ENCODE data around the gene PLA2G3. TPM values are rescaled to one million over a fixed set of nuclear protein-coding genes. Genes with fewer than 3 reads are reported as not detected.

PLA2G3 gene
- total RNA-seq, 1 experiment from 2014 or later: not detected

DNA sequence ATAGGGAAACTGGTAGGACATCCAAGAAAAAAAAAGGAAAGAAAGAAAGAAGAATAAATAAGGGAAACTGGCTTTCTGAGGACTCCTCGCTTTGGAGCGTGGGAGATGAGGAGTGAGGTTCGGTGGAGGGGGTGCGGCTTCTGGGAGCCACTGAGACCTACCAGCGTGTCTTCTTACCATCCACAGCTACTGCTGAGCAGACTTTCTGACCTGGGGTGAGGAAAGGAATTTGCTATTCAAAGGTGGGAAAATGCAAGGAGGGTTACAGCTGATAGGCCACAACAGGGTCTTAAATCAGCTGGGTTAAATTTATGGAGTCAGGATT lies 32.5 kb downstream of the PLA2G3 start:
- peaks cover 2% of the 10 kb centered on the region; the same call in 1 of the 2 replicates for H3K36me3 ChIP-seq (ENCODE audit: control insufficient read depth, insufficient read depth, low read length)
- ChIA-PET POLR2A (interaction anchor here (0.7 to 0.8 kb wide), 2 partner anchors 24 to 185 kb away, joined by 3 to 4 read pairs; partner anchors contain the start of gene PIK3IP1), CTCF (interaction anchor here (0.6 to 1.4 kb wide), 10 partner anchors 15 to 343 kb away, joined by 3 to 7 read pairs (median 4); partner anchors contain the start of gene PLA2G3)
- intact Hi-C loops (cut with micrococcal nuclease; ENCODE audit: unreplicated experiment) (no loop called here), in situ Hi-C loops (cut with HindIII; ENCODE audit: low pct_unique_long_range_greater_than_20kb, low sequenced_read_pairs) (no loop called here)
- no peaks in the 10 kb centered on the region for H3K27me3 ChIP-seq (ENCODE audit: control insufficient read depth, insufficient read depth, low read length)
- peak overlapping the region; percentile 46 to 64 for H3K4me3 ChIP-seq (ENCODE audit: low read depth in 2 of 2, low read length in 2 of 2)
- H3K27ac ChIP-seq (ENCODE audit: low read length): peak overlapping the region; percentile 66
- no peaks in the 10 kb centered on the region; the same call in 1 of the 2 replicates for H3K4me1 ChIP-seq (ENCODE audit: control insufficient read depth, insufficient read depth, low read length)
- ATAC-seq (peak; percentile 20), DNase-seq (ENCODE audit: low read depth, low spot score) (no peak)
- H3K9me3 ChIP-seq (ENCODE audit: control insufficient read depth, insufficient read depth, low read depth, low read length): no peaks in the 10 kb centered on the region
- TF ChIP-seq POLR2AphosphoS5 (IDR thresholded peaks at IDR 0.05; ENCODE audit: low read depth, low read length) (no peak), CTCF (IDR thresholded peaks at IDR 0.05) (peak; percentile 63; the same call in 1 of the 2 replicates)
- BruUV-seq (replicated peaks): no TSS peak

- TF ChIP-seq TCF7L2 (IDR thresholded peaks at IDR 0.05; ENCODE audit: low read depth, low read length): no peak
- peak; percentile 91 for TF ChIP-seq CTCF (IDR thresholded peaks at IDR 0.05)
- TF ChIP-seq SIN3A (IDR thresholded peaks at IDR 0.05; ENCODE audit: borderline replicate concordance, insufficient read depth, low read depth, low read length): 0 out of 2 replicates have a peak, but pooled peaks have one; percentile 15
- TF ChIP-seq POLR2AphosphoS5 (IDR thresholded peaks at IDR 0.05; ENCODE audit: low read depth, low read length): no peak
- TF ChIP-seq, protein P1, sequence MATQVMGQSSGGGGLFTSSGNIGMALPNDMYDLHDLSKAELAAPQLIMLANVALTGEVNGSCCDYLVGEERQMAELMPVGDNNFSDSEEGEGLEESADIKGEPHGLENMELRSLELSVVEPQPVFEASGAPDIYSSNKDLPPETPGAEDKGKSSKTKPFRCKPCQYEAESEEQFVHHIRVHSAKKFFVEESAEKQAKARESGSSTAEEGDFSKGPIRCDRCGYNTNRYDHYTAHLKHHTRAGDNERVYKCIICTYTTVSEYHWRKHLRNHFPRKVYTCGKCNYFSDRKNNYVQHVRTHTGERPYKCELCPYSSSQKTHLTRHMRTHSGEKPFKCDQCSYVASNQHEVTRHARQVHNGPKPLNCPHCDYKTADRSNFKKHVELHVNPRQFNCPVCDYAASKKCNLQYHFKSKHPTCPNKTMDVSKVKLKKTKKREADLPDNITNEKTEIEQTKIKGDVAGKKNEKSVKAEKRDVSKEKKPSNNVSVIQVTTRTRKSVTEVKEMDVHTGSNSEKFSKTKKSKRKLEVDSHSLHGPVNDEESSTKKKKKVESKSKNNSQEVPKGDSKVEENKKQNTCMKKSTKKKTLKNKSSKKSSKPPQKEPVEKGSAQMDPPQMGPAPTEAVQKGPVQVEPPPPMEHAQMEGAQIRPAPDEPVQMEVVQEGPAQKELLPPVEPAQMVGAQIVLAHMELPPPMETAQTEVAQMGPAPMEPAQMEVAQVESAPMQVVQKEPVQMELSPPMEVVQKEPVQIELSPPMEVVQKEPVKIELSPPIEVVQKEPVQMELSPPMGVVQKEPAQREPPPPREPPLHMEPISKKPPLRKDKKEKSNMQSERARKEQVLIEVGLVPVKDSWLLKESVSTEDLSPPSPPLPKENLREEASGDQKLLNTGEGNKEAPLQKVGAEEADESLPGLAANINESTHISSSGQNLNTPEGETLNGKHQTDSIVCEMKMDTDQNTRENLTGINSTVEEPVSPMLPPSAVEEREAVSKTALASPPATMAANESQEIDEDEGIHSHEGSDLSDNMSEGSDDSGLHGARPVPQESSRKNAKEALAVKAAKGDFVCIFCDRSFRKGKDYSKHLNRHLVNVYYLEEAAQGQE (IDR thresholded peaks at IDR 0.05; ENCODE audit: insufficient read depth in 1 of 2, low read depth in 2 of 2, low read length in 1 of 2): no peak
- H3K9me3 ChIP-seq (ENCODE audit: control insufficient read depth, insufficient read depth, low read depth, low read length): no peaks in the 10 kb centered on the region
- CTCF ChIA-PET: interaction anchor here (0.6 to 1.4 kb wide), 14 partner anchors 15 to 342 kb away, joined by 3 to 7 read pairs (median 4); partner anchors contain the start of gene PLA2G3
Observed at GRCh38 chr22:31107178-31107893, 33.0 kb downstream of the PLA2G3 start, which contains the start of gene SELENOM. SELENOM (minus strand) TSS chr22:31107568; CDS start chr22:31107505, 63 bp downstream.

More at GRCh38 chr22:31107178-31107893, 33.0 kb downstream of the PLA2G3 start, which contains the start of gene SELENOM:
- ATAC-seq (peak; percentile 98), DNase-seq (ENCODE audit: low read depth, low spot score) (peak; percentile 85)
- peaks cover 2% of the 10 kb centered on the region; the same call in 1 of the 2 replicates for H3K36me3 ChIP-seq (ENCODE audit: control insufficient read depth, insufficient read depth, low read length)
- POLR2A ChIA-PET: interaction anchor here (0.5 to 0.8 kb wide), 5 partner anchors 23 to 185 kb away, joined by 3 to 5 read pairs (median 4); partner anchors contain the start of gene PIK3IP1
- intact Hi-C loops (cut with micrococcal nuclease; ENCODE audit: unreplicated experiment): no loop called here
- BruUV-seq (replicated peaks): no TSS peak
- no peaks in the 10 kb centered on the region for H3K27me3 ChIP-seq (ENCODE audit: control insufficient read depth, insufficient read depth, low read length)
- H3K4me3 ChIP-seq (ENCODE audit: low read depth in 2 of 2, low read length in 2 of 2): peak within 1 kb of the TSS; percentile 70 to 81
- in situ Hi-C loops (cut with HindIII; ENCODE audit: low pct_unique_long_range_greater_than_20kb, low sequenced_read_pairs): no loop called here
- H3K27ac ChIP-seq (ENCODE audit: low read length): peak within 1 kb of the TSS; percentile 75
- H3K4me1 ChIP-seq (ENCODE audit: control insufficient read depth, insufficient read depth, low read length): no peaks in the 10 kb centered on the region; the same call in 1 of the 2 replicates

Measured in Panc1 (cell line).